ENCODE results near the gene NTNG2.

NTNG2 gene

DNA sequence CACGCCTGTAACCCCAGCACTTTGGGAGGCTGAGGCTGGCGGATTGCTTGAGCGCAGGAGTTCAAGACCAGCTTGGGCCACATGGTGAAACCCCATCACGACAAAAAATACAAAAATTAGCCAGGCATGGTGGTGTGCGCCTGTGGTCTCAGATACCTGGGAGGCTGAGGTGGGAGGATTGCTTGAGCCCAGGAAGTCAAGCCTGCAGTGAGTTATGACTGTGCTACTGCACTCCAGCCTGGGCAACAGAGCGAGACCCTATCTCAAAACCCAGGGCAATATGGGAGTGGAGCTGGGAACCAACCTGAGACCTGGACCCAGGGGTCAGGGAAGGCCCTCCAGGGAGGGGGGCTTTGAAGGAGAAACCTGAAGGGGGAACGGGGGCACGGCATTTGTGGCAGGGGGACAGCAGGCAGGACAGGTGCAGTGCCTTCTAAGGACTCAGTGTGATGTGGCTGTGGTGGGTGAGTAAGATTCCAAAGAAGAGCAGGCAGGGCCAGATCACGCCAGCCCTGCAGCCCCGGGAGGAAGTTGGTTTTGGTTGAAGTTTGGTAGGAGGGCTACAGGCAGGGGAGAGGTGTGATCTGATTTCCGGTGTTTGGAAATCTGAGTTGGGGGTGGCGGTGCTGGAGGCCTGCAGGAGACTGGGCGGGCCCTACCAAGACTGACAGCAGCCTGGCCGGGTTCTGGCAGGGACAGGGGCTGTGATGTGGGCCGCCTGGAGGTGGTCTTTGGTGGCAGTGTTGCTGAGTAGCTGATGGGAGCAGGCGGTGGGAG, 46.2 kb downstream of the NTNG2 start:
- H3K4me3 ChIP-seq (ENCODE audit: low read length): no peak overlapping the region
- TF ChIP-seq, protein P1, sequence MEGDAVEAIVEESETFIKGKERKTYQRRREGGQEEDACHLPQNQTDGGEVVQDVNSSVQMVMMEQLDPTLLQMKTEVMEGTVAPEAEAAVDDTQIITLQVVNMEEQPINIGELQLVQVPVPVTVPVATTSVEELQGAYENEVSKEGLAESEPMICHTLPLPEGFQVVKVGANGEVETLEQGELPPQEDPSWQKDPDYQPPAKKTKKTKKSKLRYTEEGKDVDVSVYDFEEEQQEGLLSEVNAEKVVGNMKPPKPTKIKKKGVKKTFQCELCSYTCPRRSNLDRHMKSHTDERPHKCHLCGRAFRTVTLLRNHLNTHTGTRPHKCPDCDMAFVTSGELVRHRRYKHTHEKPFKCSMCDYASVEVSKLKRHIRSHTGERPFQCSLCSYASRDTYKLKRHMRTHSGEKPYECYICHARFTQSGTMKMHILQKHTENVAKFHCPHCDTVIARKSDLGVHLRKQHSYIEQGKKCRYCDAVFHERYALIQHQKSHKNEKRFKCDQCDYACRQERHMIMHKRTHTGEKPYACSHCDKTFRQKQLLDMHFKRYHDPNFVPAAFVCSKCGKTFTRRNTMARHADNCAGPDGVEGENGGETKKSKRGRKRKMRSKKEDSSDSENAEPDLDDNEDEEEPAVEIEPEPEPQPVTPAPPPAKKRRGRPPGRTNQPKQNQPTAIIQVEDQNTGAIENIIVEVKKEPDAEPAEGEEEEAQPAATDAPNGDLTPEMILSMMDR (IDR thresholded peaks at IDR 0.05; ENCODE audit: insufficient read depth, low read depth, low read length, missing control alignments): no peak
- no peak for DNase-seq (ENCODE audit: low read depth)

DNA sequence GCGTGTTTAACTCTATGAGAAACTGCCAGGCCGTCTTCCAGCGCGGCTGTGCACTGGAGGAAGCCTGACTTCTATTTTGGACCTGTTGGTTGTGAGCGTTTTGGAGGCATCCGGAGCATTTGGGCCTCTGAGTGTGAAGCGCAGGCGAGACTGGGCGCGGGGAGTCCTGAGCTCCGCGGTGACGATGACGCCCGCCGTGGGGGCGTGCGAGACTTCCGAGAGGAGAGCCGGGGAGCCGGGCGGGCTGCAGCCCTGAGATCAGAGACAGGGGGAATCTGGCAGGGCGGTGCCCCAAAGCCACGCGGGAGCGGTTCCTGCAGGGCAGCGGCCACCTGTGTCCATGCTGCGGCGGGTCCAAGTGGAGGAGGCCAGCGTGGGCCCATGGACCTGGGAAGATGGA, 47.4 kb downstream of the NTNG2 start:
- no peak for DNase-seq (ENCODE audit: low read depth)
- TF ChIP-seq, protein P1 (IDR thresholded peaks at IDR 0.05; ENCODE audit: insufficient read depth, low read depth, low read length, missing control alignments): no peak
- H3K4me3 ChIP-seq (ENCODE audit: low read length): no peak overlapping the region

DNA sequence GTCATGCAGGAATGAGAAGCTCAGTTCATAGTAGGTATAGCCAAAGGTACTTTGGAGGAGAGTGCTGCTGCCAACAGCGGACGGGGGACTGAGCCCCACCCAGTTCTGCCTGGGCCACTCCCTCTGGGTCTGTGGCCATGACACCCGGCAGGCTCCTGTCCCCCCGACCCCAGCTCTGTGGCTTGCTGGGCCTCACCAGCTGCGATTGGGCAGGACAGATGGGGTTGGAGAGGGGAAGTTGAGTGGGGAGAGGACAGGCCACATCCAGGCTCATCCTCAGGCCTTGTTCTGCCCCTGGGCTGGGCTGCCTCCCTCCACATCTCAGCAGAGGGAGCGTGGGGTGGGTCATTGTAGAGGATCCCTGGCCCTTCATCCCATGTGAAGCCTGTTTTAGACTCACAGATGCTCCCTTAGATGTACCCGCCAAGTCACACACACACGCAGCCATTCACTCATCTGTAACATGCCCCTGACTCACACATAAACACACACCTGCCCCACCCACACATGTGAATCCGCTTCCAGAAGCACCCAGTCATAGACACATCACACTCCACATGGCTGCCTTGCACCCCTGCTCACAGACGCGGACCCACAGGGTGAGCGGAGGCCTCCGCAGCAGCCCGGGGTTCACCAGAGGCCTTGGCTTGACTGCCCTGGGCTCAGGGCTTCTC, 48.8 kb downstream of the NTNG2 start:
- H3K4me3 ChIP-seq (ENCODE audit: low read length): no peak overlapping the region
- TF ChIP-seq, protein P1 (IDR thresholded peaks at IDR 0.05; ENCODE audit: insufficient read depth, low read depth, low read length, missing control alignments): no peak
- DNase-seq (ENCODE audit: low read depth): peak; percentile 94

DNA sequence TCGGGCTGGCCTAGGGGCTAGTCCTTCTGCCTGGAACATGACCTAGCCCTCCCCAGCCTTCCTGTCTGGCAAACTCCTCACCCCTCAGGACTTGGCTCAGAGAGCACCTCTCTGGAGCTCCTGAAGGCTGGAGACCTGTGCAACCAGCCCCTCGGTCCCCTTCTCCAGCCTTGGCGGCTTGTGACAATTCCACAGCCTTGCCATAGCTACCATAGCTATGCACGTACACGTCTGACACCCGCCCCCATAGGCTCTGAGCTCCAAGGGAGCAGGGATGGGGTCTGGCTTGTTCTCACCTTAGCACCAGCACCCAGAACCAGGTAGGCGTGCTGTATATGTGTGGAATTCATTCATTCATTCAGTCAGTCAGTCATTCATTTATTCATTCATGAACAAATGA, 49.7 kb downstream of the NTNG2 start:
- TF ChIP-seq, protein P1 (IDR thresholded peaks at IDR 0.05; ENCODE audit: insufficient read depth, low read depth, low read length, missing control alignments): no peak
- no peak for DNase-seq (ENCODE audit: low read depth)
- no peak overlapping the region for H3K4me3 ChIP-seq (ENCODE audit: low read length)

DNA sequence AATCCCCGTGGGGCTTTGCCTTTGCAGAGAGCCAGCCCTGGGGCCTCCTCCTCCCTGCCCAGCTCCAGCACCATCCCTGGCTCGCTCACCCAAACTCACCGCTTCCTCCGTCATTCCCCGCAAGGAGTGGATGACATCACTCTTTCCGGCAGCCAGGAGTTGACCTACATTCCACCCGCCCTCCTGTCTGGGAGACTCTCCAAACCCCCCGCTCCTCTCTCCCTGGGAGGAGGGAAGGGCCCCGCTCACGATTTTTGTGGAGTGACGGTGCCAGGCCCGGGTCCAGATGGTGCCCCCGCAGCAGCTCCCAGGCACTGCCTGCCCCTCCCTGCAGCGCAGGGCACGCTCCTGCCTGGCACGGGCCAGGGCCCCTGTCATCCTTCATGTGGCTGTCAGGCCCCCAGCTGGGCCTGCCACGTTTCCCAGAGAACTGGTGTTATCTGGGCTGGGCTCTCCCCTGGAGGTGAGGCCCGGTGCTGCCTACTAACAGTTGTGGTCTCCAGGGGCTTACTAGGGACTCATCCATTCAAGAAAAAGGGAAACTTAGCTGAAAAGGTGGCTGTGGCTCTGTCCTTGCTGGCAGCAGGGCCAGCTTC, 52.3 kb downstream of the NTNG2 start:
- peak; percentile 85 for DNase-seq (ENCODE audit: low read depth)
- TF ChIP-seq, protein P1 (IDR thresholded peaks at IDR 0.05; ENCODE audit: insufficient read depth, low read depth, low read length, missing control alignments): no peak
- no peak overlapping the region for H3K4me3 ChIP-seq (ENCODE audit: low read length)

DNA sequence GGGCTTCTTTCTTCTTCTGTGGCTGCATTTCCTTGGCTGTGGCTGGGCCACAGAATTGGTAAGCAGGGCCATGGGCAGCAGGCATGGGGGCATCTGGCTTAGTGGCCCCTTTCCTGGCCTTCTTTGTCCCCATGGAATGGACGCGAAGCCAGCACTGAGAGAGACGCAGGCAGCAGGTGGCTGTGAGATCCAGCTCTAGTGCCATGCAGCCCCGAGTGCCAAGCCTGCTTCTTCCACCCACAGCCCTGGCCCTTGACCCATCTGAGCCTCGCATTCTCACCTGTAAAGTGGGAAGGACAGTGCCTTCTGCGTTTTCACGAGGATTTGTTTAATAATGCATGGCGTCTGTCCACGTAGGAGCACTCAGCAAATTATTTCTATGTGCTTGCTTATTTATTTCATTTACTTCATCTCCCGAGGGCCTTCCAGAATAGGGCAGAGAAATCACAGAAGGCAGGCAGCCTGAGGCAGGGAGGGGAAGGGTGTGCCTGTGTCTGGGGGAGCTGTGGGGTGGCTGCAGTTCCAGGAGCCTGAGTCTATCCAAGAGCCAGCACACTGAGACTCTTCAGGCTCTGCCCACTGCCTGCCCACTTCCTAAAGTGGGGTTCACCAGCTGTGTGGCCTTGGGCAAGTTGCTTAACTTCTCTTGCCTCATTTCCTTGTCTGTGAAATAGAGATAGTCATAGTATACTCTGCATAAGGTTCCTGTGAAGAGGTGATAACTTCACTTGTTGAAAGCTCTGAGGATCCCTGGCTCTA, 55.2 kb downstream of the NTNG2 start:
- DNase-seq (ENCODE audit: low read depth): peak; percentile 41
- TF ChIP-seq, protein P1 (IDR thresholded peaks at IDR 0.05; ENCODE audit: insufficient read depth, low read depth, low read length, missing control alignments): no peak

More for the DNA sequence above, 55.2 kb downstream of the NTNG2 start:
- no peak overlapping the region for H3K4me3 ChIP-seq (ENCODE audit: low read length)

Data from epithelial cell of esophagus (primary cell).